Measurements from ENCODE around the gene INF2. TPM values are rescaled to one million over a fixed set of nuclear protein-coding genes. Genes with fewer than 3 reads are reported as not detected.

The INF2 gene
- total RNA-seq, 1 donor, result 37.4 TPM

DNA sequence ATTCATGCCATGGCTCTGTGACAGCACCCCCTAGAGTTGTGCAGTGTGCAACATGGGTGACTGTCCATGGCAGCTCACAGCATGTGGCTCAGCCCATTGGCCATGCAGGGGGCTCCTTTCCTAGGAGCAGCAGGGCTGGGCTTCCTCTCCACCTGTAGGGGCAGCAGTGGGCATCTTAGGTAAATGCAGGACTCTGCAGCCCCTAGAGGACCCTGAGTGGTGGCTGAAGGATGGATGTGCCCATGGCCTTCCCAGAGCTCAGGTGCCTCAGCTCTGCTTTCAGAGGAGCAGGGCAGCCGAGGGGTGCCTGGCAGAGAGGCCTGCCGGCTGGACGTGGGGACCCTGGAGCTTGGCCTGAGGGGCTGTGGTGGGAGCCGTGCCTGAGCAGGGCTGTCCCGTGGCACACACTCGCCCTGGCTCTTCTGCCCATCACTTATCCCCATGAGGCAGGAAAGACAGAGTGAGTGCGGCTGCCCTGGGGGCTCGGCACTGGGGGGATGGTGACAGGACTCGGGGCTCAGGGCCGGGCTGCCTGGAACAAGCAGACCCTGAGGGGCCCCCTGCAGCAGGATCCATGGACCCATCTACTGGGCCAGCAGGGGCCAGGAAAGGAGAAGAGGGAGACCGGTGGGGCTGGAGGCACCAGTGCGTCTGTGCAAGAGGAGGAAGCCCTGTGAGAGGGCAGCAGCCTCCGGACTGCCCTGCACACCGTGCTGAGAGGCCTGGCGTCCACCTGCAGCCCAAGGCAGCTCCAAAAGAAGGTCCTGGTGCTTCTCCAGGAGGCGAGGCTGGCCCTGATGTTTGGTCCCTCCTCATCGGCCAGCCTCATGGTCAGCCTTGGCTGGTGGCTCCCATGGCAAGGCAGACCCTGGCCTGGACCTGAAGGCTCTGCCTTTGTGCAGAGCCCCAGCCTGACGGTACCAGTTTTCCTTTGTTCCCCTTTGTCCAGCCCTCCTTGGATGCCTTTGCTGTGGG lies 42.2 kb downstream of the INF2 start:
- DNase-seq (ENCODE audit: low read depth in 2 of 3, low spot score in 2 of 3), result peak in 2 of 3 donors; percentile 29 to 40

GRCh38 chr14:104732355-104732804 lies 43.0 kb downstream of the INF2 start:
- DNase-seq (ENCODE audit: low read depth in 2 of 3, low spot score in 2 of 3), result no peak

DNA sequence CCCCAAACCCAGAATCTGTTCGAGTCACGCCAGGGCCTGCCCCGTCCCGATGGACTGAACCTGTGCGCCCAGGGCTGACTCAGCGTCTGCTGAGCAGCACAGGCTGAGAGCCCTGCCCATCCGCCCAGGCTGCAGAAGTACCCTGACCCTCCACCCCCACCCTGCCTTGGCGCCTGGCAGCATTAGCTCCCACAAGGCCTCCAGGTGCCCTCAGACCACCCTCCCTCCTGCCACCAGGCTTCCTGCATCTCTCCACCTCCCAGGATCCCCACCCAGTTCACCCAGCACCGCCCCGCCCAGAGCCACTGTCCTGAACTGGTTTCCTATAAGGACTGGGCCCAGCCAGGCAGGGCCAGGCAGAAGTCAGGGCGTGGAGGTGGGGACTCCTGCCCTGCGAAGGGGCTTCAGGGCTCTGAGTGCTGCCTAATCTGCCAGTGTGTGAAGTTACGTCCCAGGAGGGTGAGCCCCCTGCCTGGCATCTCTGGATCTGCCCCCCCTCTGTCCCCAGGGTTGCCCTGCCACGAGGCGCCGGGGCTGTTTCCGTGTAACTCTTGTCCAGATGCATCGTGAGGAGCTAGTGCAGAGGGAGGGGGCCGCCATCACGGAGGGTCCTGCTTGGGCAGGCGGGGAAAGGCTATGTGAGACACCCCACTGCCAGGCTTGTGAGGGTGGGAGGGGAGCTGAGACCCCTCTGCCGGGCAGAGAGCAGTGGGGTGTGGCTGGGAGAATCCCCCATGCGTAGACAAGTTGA lies 43.7 kb downstream of the INF2 start:
- no peak for DNase-seq (ENCODE audit: low read depth in 2 of 3, low spot score in 2 of 3)

- DNase-seq (ENCODE audit: low read depth in 2 of 3, low spot score in 2 of 3), result no peak
Measured at GRCh38 chr14:104734051-104734587, 44.7 kb downstream of the INF2 start.

DNA sequence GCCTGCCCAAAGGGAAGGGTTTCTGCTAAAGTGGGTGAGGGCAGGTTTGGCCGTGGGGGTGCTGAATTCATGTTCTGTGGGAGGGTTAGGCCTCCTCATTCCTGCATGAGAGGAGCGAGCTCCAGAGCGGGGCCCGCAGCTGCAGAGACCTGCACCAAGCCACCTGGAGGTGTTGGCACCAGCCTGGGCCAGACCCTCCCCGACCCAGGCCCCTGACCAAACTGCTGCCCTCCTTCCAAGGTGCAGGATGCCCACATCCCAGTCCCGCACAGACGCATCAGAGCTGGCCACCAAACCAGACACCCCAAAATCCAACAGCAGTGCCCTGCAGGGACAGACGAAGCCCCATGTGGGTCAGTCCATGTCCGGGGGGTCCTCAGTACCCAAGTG lies 45.2 kb downstream of the INF2 start:
- no peak for DNase-seq (ENCODE audit: low read depth in 2 of 3, low spot score in 2 of 3)

DNA sequence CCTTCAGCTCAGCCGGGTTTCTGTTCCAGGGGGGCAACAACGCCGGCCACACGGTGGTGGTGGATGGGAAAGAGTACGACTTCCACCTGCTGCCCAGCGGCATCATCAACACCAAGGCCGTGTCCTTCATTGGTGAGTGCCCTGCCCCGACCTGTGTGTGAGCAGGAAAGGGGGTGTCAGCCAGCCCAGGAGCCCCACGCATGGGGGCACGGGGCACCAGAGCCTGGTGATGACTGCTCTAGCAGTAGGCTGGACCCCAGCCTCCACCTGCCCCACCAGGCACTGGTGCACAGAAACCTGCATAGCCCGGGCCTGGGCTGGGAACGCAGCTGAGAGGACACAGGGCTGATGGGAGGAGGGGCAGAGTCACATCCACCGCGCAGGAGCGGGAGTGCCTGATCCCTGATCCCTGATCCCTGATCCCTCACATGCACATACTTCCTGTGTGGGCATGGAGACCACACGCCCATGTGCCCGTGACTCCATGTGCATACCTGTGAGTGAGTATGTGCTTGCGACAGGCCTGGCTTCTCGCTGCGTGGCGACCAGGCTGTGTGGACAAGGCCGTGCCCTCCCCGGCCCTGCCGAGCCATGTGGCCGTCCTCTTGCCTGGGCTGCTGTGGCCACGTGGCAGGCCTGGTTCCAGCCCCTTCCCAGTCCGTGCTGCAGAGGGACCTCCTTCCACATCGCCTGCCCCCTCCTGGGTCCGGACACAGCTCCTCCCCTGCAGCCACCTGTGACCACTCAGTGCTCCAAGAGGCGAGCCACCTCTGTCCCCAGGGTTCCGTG lies 45.8 kb downstream of the INF2 start:
- DNase-seq (ENCODE audit: low read depth in 2 of 3, low spot score in 2 of 3), result no peak

GRCh38 chr14:104735830-104736642 lies 46.6 kb downstream of the INF2 start:
- DNase-seq (ENCODE audit: low read depth in 2 of 3, low spot score in 2 of 3), result no peak

DNA sequence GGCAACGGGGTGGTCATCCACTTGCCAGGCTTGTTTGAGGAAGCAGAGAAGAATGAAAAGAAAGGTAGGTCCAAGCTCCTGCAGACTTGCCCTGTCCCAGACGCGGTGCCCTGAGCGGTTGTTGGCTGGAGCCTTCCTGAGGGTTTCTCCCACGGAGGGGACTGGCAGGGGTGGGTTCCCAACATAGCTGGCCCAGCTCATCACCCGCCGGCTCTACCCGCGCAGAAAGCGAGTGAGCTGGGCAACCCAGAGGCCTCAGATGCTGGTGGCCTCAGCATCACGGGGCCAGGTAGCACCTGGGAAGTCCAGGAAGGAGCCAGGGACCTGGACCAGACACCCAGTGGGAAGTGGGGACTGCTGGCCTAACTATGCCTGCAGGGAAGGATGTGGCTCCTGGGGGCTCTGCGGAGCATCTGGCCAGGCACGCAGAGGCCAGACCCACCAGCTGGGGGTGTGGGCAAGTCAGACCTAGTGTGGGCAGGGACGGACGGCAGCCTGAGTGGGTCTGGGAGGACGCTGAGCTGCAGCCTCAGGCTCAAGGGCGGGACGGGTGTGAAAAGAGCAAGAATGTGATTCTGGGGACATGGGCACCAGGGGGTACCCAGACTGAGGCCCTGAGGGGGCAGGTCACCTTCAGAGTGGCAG lies 49.1 kb downstream of the INF2 start:
- DNase-seq (ENCODE audit: low read depth in 2 of 3, low spot score in 2 of 3), result no peak

- no peak for DNase-seq (ENCODE audit: low read depth in 2 of 3, low spot score in 2 of 3)
Measured at GRCh38 chr14:104739026-104739425, 49.6 kb downstream of the INF2 start.

GRCh38 chr14:104739546-104740516 lies 50.4 kb downstream of the INF2 start:
- no peak for DNase-seq (ENCODE audit: low read depth in 2 of 3, low spot score in 2 of 3)

DNA sequence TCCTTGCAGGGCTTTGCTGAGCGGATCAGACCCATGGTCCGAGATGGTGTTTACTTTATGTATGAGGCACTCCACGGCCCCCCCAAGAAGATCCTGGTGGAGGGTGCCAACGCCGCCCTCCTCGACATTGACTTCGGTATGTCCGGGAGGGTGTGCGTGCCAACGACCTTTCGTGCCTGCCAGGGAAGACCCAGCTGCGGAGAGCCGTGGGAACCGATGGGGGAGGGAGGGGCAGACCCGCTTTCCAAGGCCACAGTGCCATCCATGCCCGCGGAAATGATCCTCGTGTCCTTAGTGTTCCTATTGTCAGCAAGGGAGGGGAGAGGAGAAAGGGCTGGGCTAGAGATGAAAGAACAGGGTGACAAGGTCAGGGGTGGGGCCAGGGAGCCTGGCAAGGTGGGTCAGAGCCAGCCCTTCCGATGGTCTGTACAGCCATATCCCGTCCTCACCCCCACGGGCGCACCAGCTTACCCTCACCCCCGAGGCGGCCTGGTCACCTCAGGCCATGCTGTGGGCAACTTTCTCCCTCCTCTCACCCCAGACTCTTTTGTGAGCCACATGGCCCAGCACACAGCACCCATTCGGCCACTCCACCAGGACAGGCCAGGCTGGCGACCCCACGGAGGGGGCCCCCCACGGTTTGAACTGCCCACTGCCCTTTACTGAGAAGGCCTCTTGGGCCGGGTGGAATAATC lies 51.8 kb downstream of the INF2 start:
- DNase-seq (ENCODE audit: low read depth in 2 of 3, low spot score in 2 of 3), result no peak

DNA sequence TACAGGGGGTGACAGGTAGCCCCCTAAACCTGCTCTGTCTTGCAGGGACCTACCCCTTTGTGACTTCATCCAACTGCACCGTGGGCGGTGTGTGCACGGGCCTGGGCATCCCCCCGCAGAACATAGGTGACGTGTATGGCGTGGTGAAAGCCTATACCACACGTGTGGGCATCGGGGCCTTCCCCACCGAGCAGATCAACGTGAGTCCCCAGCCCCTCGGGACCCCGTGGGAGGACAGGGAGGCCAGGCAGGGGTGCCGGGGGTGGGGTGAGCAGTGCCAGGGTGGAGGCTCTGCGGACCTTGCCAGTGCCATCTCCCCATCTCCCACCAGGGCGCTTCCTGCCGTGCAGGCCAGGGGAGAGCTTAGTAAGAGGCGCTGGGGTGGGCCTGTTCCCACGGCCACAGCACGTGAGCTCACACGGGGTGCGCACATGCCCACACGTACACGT lies 52.4 kb downstream of the INF2 start:
- no peak for DNase-seq (ENCODE audit: low read depth in 2 of 3, low spot score in 2 of 3)

GRCh38 chr14:104742586-104743455 lies 53.4 kb downstream of the INF2 start:
- DNase-seq (ENCODE audit: low read depth in 2 of 3, low spot score in 2 of 3), result no peak

DNA sequence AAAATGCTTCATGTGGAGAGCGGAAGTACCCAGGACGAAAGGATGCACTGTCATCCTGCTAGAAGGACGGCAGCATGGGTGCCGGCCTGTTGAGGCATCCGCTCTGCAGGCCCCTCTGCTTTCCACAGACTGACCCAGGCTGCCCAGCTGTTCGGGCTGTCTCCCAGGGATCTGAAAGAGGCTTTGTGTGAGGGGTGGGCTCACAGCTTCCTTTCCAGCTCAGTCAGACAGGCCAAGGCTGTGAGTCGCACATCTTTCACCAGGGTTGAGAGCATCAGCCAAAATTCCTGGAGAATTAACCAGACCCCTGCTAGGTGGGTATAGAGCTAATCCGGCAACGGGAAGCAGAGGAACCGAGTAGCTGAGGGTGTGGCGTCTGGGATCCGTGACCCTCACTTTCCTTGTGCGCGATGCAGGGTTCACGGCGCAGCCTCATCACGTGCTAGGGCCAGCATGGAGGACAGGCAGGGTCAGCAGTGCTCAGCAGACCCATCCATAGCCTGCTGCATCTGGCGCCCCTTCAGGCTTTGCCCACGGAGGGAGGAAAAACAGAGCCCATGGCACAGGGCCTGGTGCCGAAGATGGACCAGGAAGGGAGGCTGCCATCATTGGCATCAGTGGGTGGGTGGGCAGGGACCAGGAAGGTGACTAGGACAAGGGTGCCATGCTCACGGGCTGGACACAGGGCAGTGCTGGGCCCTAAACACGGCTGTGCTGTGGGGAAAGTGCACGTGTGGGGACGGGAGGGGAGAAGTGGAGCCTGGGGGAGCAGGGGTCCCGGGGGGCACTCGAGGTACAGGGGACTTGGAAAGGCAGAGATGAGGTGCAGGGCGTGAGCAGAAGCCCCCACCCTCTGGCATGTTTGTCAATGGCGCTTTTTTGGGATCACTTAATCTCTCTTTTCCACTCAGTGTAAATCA lies 54.3 kb downstream of the INF2 start:
- DNase-seq (ENCODE audit: low read depth in 2 of 3, low spot score in 2 of 3), result no peak

DNA sequence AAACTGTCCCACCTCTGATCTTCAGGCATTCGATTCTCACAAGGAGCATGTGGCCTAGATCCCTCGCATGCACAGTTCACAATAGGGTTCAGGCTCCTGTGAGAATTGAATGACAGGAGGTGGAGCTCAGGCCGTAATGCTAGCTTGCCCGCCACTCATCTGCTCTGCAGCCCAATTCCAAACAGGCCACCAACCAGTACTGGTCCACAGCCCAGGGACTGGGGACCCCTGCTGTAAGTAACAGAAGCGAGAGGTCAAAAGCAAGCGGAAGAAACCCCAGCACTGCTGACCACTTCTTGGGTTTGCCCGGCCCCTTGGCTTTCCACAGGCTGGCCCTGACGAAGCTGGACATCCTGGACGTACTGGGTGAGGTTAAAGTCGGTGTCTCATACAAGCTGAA lies 55.1 kb downstream of the INF2 start:
- DNase-seq (ENCODE audit: low read depth in 2 of 3, low spot score in 2 of 3), result no peak

Measured in hematopoietic multipotent progenitor cell (in vitro differentiated cells).